GM19328 (cell line): ENCODE results near the gene IGLON5.

Experiments
- ATAC-seq: cut with Tn5 transposase; IDR thresholded peaks from one replicate; pipeline ENCODE4 v1.9.1; 2021; ENCODE audit warnings: mild to moderate bottlenecking, moderate library complexity; ENCODE audit not compliant: unreplicated experiment

The IGLON5 gene

DNA sequence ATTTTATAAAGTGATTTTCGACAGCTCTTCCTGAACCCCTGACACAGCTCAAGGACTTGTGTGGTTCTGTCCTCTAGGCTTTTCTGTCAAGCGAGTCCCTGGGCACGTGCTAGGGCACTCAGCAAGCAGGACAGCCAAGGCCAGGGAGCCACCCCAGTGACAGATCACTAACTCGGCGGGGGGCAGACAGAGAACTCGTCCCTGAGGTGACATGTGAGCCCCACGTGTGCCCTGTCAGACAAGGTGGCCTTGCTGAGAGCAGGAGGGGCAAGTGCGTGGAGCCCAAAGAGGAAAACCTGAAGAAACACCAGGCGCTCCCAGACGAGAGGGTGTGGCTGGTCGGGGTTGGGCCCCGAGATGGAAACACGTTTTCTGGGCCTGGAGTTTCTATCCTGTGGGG, 49.8 kb downstream of the IGLON5 start:
- ATAC-seq: no peak

DNA sequence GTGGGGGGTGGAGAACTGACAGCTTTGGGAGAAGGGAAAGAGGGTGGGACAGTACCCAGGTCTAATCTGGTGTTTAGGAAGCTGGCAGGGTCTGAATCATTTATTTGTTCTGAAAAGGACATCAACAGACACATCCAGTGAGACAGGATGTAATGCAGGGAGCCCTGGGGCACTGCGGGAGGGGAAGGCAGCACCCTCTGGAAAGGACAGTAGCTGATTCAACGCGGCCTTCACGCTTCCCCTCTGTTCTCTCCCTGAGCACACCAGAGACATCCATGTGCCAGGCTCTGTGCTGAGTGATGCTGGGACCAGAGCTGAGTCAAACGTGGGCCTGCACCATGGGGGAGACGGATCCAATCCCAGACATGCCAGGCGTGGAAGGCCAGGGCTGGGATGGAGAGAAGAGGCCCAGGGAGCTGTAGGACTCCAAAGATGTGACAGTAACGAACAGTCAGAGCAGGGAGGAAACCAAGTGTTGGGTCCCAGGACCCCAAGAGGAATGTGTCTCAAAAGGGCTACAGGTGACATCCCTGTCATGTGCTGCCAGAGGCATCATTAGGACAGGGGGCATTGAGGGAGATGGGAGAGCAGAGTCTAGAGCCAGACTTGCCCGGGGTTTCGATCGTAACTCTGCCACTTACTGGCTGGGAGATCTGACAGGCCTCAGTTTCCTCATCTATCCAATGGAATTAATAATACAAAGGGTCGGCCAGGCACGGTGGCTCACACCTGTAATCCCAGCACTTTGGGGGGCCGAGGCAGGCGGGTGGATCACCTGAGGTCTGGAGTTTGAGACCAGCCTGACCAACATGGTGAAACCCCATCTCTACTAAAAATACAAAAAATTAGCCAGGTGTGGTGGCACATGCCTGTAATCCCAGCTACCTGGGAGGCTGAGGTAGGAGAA, 53.0 kb downstream of the IGLON5 start:
- ATAC-seq: no peak

DNA sequence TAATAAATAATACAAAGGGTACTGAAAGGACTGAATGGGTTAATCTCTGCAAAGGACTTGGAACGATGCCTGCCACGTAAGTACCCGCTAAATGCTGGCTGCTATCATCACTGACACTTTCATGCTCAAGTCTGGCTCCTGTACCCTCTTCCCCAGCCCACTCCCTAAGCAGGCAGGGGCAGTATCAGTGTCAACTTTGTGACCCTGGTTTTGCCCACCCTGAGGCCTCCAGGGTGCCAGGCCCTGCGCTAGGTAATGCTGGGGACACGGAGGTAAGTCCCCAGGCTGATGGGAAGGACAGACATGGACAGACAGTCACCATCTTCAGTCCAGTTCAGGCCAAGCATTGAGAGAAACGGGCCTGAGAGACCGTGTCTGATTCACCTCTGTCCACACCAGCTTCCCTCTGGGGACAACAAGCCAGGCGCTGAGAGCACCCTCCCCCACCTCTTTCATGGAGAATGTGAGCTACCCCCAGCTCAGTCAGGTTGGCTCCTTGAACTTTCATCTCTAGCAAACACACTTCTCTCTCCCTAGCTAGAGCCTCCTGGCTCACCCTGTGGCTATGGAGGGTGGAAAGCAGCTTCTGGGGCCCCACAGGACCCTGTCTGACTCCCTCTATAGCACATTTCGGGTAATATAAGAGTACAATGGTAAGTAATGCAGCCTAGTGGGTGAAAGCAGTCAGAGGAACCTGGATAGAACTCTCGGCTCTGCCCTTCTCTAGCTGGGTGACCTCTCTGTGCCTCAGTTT, 53.9 kb downstream of the IGLON5 start:
- no peak for ATAC-seq

DNA sequence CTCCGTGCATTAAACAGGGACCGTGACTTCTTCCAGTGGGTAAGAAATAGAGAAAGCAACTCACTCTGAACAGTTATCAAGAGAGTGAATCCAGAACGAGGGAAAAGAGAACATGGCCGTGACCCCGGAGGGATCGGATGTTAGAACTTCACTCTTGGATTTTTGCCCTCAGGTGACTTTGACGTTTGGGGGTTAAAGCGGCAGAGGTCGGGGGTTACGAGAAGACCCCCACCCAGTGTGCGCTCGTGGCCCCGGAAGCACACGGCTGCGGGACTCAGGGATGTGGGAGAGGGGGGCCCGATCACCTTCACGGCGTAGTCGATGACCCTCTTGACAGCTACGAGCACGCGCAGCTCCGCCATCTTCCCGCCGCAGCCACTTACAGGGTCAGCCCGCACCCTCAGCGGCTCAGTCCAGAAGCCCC, 54.5 kb downstream of the IGLON5 start, which contains the start of gene ETFB:
Gene ETFB (minus strand): TSS at position 424 of the 424 bp plus-strand sequence. CDS start 62 bp downstream, at position 362.
- no peak for ATAC-seq

DNA sequence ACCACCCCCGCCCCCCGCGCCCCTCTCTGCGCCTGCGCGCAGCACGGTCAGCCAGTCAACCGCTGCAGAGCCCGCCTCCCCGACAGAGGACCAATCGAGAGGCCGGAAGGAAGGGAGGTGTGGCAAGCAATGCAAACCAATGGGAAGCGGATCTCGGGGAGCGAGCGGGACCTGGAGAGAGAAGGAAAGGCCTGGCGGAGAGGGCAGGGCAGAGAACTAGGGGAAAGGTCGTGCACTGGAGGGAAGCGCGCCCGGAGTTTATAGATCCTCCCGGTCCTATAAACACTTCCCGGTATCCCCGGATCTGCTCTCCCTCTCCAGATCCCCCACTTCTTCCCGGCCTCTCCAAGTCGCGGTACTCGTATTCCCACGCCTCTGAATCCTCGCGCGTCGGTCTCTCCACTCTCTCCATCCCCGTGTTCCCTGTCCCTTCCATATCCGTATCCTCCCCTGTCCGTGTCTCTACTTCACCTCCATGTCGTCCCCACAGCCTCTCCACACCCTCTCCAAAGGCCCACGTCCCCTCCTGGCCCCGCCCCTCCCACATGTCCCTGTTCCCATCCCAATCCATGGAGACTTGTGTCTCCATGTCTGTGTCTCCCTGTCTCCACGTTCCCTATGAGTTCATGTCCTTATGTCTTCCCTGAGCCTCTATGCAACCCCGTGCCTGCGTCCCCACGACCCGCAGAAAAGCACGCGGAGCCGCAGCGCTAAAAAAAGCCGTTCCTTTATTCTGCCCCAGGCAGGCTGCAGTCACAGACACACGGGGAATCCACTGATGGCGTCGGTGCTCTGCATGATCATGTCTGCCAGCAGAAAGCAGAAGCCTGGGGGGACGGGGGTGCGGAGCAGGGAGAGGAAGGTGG, 55.2 kb downstream of the IGLON5 start:
- ATAC-seq: peak; percentile 43

DNA sequence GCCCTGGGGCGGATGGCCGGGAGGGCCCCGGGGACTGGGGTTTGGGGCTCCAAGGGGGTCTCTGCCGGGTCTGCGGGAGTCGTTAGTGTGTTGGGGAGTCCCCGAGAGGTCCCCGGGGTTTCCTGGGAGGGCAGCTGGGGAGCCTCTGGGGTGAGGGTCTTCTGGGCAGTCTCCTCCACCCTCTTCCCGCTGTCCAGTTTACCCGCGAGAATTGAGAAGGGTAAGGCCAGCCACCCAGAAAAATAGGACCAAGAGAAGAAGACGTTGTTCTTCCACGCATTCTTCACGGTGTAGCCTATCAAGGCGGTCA, 55.8 kb downstream of the IGLON5 start:
- ATAC-seq: no peak

DNA sequence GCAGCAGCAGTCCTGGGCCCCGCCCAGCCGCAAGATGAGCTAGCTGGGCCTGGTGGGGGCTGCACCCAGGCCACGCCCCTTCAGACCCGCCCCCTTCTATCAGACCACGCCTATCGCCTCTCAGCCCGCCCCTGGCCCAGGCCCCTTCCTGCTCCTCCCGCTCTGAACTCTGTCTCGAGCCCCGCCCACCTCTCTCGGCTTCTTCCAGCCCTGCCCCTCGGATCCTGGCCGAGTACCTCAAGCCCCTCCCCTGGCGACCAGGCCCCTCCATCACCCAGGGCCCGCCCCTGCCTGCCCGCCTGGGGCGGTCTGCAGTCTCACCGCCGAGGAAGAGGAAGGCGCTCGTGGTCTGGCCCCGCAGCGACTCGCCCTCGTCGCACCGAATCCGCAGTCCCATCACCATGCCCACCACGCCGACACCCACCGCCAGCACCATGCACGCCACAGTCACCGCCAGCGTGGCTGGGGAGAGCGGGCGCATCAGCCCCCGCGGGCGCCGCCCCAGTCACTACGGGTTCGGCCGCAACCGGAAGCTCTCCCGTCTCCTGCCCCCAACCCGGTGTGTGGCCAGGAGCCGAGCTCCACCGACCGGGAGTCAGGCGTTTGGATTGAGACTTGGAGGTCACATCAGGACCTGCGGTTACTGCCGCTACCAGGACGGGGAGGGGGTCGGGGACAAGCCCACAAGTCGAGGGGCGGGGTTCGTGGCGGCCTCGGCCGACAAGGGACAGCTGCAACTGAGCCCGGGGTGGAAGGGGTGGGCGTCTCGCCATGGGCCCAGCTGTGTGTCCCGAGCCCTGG, 56.3 kb downstream of the IGLON5 start:
- ATAC-seq: peak; percentile 74

DNA sequence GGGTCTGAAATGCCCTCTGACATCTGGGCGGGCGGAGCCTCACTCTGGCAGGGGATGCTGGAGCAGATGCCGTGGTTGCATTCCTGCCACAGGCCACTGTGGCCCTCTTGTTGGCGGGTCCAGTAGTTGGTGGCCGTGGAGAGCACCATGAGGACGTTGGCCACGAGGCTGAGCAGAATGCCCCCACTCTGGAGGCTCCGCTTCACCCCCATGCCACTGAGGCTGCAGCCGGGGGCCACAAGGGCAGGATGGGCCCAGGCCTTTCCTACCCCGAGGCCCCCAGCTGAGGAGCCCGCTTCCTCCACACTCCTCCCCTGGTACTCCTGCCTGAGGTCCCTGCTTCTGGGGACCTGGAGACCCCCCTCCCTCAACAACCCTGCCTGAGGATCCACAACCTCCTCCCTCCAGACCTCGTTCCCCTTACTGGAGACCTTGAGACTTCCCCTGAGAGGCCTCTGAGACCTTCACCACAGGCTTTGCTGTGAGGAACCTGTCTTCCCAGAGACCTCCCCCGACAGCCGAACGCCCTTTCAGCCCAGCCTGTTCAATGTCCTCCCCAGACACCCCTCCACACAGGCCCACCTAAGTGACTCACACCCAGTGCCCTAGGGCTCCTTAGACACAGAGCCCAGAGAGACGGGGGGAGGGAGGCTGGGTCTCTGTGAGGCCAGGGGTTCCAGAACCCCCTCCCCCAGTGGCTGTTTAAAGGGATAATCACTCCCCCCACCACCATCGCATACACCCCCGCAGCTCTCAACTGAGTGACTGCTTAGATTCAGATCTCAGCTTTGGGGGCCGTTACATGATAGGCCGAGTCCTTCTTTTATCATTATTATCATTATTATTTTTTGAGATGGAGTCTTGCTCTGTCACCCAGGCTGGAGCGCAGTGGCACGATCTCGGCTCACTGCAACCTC, 57.2 kb downstream of the IGLON5 start, which contains the start of gene CLDND2:
Gene CLDND2 (minus strand): TSS at position 638 of the 917 bp plus-strand sequence. CDS start 426 bp downstream, at position 212.
- ATAC-seq: no peak

DNA sequence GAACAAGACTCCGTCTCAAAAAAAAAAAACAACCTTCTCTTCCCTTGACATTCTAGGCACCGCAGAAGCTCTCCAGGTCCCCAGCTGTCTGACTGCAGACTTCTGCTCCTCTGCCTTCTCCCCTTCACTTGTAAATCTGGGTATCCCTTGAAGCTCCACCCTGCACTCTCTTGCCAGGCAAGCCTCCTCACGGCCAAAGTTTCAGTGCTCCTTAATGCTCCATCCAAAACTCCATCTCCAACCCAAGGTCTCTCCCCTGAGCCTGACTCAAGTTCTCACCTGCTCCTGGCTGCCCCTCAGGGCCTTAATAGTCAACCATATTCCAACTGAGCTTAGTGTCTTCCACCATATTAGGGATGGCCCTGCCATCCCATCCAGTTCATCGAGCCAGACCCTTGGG, 58.8 kb downstream of the IGLON5 start:
- no peak for ATAC-seq

DNA sequence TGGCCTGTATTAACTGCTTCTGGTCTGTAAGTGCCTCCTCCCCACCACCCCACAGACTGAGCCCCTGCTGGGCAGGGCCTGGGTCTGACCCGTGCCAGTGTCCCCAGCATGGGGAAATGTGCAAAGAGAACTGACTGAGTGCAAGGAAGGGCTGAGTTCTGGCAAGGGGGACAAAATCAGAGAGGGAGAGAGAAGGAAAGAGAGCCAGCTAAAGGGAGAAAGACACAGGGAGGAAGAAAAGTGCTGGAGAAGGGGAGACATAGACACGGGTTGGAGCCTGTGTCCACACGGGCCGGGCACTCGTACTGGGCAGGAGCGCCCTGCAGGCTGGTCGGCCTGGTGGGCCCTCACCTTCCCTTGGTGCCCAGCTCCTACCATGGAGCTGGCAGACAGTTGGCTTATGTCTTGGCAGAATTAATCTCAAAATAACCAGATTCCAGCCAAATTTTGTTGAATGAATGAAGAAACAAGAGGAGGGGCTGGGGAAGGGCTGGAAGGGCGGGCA, 59.8 kb downstream of the IGLON5 start:
- ATAC-seq: no peak

DNA sequence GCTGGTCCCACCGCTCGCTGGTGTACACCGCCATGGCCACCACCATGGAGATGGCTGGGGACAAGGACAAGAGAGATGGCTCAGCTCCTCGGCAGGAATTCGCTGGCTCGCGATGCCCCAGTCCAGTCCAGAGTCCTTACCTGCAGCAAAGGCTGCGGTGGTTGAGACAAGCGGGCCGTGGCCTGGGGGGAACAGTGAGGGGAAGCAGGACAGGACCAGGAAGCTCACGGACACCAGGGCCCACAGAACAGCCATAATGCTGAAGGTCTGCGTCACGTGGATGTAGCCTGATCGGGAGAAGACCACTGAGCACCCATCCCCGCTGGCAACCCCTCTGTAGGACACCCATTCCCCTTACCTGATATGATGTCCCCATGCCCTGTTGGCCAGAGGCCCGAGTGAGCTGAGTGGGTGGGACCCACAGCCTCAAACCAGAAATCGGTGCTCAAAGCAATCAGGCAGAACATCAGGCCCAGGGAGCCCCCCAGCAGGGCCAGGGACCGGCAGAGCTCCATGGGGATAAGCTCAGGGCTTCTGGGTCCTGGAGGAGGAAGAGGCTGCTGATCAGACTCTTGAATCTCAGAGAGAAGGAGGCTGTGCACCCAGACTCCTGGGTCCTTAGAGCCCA, 60.7 kb downstream of the IGLON5 start:
- ATAC-seq: no peak

DNA sequence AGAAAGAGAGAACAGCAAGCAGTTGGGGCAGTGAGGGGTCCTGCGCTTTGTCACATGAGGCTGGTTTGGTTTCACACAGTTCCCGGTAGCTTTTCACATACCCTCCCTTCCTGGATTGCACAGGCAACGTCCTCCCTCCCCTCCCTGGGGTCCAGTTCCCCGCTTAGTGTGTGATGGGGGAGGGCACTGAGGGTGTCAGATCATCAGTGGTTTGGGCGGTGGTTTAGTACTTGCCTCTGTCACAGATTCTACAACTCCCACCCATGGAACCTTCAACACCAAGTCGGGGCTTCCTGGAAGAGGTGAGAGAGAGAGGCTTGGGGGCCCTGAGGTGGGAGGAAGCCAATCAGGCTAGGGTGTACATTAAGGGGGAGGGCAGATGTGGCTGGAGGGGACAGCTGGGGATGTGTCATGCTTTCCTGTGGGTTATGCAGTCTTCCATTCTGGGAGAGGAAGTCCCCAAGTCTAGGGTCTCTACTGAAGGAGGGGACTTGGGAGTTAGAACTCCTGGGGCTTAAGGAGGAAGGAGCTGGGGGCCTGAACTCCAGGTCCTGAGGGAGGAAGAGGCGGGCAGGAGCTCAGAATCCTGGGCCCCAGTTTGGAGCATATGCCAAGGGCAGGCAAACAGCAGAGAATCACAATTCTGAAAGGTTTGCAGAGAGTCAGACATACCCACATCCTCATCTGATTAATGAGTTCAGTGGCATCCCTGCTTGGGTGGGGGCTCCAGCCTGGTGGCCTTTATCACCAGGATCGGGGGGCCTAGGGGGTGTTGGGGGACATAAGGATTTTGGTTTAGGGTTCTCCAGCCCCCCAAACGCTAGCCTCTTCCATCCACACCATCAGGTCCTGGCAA, 61.4 kb downstream of the IGLON5 start, which contains the start of gene NKG7:
Gene NKG7 (minus strand): TSS at position 6 of the 856 bp plus-strand sequence. CDS start 119 bp downstream, outside the sequence.
- ATAC-seq: no peak

DNA sequence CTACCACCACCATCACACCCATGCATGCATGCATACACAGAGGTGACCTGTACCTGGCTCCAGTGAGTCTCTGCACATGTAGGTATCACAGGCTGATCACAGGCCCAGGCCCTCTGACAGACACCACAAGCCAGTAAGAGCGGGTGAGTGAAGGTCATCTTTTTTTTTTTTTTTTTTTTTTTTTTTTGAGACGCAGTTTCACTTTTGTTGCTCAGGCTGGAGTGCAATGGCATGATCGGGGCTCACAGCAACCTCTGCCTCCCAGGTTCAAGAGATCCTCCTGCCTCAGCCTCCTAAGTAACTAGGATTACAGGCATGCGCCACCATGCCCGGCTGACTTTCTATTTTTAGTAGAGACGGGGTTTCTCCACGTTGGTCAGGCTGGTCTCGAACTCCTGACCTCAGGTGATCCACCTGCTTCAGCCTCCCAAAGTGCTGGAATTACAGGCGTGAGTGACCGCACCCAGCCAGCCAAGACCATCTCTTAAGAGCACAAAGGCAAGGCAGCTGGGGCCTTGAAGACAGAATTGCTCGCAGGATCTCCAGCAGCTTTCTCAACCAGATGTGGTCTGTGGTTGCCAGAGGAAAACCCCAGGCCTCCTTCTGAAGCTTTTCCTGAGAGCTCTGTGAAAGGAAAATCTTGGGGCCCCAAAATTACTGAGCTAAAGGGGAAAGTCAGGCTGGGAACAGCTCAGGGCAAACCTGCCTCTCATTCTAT, 64.2 kb downstream of the IGLON5 start:
- ATAC-seq: no peak

DNA sequence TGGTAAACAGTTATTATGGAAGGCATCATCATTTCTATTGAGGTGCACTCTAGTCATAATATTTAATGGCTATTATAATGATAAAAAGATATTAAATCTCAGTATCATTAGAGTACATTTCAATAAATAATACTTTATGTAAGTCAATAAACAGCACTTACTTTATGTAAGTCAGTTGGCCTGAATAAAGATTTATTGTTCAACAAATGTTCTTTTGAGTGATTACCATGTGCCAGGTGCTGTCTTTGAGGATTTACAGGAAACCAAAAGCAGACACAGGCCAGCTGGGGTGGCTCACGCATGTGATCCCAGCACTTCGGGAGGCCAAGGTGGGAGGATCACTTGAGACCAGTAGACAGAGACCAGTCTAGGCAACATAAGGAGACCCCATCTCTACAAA, 66.0 kb downstream of the IGLON5 start:
- no peak for ATAC-seq

DNA sequence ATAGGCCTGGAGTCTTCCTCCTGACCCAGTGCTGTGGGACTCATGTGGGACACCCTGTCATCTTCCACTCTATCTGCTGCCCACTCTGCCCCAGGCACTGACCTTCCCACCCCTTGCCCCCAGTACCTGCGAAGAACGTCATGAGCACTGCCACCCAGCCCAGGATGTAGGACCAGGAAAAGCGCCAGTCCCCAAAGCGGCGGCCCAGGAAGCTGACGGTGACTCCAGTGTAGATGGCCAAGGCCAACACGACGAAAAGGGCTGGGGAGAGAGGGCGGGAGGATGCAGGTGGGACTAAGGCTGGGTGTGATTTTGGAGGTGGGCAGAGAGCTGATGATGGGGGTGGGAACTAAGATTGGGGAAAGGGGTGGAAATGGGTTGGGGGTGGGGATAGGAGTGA, 68.9 kb downstream of the IGLON5 start:
- ATAC-seq: no peak
